Activated T-helper 1 cell treated with Interleukin-2 at 50 U/mL for 16 hours (primary cell): ENCODE measurements around the gene SIRT6.
"Not testable (repeated sequence)": the region's sequence is repeated elsewhere in the genome, so short reads cannot be mapped to it uniquely, and the experiment has no call there.

Experiments
- DNase-seq: peaks from one replicate; pipeline ENCODE4 v3.0.0-alpha.2; 2020; ENCODE audit warnings: low read depth

SIRT6 gene

GRCh38 chr19:4130744-4131438, 51.5 kb downstream of the SIRT6 start:
- no peak for DNase-seq

GRCh38 chr19:4129050-4129449, 53.3 kb downstream of the SIRT6 start:
- not testable (repeated sequence) for DNase-seq

- DNase-seq, result not testable (repeated sequence)
Observed at GRCh38 chr19:4127322-4127721, 55.0 kb downstream of the SIRT6 start.

- DNase-seq, result no peak
Observed at GRCh38 chr19:4124638-4125037, 57.7 kb downstream of the SIRT6 start.
